ENCODE results near the gene DNAJB6.

DNAJB6 gene

DNA sequence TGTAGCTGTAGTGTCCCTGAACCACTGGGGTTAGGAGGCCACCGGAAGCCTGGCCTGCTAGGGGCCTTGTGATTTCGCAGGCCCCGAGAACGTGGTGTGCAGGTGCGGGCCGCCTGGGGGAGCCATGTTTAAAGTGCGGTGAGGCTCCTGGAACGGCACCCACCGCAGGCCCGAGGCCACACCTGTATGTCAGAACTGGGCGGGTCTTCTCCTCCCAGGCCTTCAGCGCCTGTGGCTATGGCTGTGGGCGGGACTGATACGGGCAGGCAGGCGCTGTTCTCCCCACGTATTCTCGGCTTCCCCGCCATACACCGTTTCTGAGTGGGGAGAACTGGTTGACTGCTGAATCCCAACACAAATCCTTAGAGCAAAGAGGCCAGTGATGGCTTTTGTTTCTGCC lies 74.8 kb downstream of the DNAJB6 start:
- no peak for DNase-seq

DNA sequence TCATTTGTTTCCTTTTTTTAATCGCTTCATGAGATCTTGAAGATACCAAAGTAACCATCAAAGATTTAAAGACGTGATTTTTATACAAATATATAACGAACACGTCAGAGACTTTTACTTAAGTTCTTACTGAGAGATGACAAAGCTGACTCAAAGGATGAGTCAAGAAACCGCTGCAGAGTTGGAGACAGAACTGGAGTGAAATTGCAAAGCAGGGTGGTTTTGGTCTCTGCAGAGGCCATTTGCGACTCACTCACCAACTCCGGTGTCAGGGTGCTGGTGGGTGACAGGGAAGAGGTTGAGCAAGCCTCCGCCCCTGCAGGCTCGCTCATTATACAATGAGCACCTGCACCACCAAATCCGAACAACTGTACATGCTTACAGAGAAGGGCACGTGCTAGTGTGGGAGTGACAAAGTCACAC lies 75.2 kb downstream of the DNAJB6 start:
- DNase-seq = no peak

DNA sequence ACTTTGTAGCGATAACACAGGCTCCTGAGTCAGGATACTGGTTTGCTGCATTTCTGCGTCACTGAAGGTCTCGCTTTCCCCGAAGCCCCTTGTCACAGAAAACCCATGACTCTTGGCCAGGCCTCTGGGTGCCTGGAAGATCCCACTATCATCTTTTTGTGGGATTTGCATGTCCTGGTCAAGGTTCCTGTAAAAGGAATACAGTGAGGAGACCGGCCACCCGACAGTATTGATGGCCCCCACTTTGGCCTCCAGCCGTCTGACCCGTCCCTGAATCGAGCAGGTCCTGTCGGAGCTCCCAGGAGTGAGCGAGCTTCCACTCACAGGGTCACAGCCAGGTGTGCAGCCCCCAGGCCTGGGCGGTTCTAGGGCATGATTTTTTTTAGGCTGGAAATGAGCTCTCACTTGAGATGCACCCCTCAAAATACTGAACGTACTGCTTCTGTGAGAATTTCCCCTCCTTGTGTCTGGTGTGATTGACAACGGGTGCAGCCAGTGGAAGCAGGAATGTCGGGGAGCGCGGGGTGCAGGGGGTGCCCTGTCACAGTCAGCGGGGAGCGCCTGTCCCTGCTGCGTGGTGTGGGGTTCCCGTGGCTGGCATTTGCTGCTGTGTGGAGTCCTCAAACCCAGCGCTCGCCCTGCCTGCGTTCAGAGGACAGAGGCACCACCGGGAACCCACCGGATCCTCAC lies 75.8 kb downstream of the DNAJB6 start:
- DNase-seq = no peak

DNA sequence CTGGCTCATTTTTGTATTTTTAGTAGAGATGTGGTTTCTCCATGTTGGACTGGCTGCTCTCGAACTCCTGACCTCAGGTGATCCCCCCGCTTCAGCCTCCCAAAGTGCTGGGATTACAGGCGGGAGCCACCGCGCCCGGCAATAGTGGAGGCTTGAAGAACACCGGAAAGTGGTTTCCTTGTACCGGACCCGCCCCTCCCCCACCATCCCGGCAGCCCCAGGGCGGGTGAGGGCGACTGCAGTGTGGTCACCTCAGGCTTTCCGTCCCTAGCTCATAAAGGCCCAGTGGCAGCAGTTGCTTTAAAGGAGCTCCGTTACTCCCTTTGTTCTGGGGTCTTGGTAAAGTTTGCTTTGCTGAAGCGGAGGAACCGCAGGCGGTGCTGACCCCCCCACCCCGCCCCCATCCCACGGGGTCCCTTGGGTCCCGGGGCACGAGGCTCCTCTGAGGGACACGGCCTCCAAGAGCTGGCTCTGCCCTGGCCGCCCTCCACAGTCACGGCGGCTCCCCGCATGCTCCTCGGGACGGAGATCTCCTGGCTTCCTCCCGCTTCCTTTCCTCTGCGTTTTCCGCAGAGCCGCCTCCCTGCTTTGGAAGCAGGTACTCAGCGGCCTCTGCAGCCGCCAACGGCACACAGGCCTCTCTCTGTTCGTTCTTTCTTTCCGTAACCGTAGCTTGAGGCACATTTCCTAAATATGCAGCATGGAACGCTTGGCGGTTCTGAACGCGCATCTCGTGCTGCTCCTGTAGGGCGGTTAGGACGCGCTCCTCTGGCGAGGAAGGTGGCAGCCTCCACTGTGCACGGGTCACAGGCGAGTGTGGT lies 77.3 kb downstream of the DNAJB6 start:
- no peak for DNase-seq

DNA sequence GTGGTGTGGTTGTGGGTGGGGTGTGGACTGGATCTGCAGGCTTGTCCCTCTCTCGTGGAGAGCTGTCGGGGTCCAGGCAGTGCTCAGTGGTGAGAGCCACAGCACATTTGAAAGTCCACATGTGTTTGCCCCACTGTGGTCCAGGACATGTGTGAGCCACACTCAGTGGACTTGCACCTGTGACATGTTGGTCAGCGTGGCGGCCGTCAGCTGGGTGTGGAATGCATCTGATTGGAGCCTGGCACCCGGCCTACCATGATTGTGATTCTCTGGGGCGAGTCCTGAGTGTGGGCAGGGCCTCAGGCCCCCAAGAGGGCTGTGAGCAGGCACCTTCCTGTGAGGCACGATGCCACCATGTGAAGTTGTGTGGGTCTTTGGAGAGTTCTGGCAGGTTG lies 77.9 kb downstream of the DNAJB6 start:
- DNase-seq = no peak

DNA sequence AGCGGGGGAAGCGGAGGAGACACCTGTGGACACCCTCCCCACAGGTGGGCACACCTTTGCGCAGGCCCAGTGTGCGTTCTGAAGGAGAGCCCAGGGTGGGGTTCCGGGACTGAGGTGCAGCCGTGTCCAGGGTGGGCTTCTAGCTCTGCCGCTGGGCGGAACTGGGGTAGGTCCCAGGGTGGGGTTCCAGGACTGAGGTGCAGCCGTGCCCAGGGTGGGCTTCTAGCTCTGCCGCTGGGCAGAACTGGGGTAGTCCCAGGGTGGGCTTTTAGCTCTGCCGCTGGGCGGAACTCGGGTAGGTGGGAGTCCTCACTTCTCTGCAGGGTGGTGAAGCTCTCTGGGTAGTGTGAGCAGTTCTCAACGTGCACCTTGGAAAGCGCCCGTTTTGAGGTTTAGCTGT lies 78.7 kb downstream of the DNAJB6 start:
- no peak for DNase-seq

DNA sequence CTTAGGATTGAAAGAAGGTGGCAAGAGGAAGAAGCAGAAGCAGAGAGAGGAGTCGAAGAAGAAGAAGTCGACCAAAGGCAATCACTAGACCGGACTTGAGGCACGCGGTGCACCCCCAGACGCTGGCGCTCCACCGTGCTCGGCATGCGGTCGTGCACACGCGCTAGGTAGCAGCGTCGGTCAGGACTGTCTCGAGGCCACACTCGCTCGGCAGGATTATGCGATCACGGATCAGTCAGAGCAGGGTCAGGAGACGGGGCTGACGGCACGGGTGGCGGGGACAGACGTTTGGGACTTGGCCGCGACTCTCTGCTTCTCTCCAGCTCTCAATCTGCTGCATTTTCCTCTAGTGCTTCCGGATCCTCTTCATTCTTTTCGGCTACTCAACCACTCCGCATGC lies 79.2 kb downstream of the DNAJB6 start:
- DNase-seq = no peak

DNA sequence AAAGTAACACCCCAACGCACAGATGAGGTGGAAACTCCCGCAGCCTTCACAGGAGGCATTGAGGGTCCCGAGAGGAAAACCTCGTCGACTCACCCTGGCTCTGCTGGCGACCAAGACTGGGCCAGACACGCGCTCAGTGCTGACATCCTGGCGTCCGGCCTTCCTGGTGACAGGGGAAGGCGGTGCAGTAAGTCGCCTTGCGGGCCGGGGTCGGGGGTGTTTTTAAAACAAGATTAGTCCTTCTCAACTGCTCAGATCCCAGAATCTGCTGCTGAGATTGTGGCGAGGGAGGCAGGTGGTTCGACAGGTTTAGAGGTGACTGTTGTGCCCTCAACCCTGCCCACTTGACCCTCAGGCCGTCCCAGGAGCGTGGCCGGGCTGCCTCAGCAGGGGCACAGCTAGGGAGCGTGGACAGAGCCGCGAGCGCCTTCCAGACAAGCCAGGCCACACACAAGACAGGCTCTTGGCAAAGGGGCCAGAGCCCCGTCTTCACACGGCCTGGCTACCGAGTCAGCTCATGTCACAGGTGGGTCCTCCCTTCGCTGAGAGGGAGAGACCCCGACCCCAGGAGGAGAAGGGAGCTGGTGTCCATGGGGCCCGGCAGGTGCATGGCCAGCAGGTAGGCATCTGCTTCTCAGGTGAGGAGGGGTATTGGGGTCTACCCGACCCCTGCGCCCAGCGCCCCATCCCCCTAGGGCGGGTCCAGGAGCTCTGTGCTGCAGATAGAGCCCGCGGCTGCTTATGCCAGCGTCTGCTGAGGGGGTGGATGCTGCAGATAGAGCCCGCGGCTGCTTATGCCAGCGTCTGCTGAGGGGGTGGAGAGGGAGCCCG lies 81.6 kb downstream of the DNAJB6 start:
- DNase-seq = no peak

DNA sequence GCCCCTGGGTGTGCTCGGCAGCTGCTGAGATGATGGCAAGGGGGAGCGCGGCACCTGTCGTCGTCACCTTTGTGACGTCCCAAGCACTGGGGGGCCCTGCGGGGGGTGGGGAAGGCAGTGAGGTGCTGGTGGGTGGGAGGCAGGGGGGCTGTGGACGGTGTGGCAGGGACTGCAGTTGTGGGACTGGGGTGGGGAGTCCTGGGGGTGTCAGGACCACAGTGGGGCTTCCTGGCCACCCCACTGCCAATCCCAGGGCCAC lies 82.2 kb downstream of the DNAJB6 start:
- DNase-seq = no peak

DNA sequence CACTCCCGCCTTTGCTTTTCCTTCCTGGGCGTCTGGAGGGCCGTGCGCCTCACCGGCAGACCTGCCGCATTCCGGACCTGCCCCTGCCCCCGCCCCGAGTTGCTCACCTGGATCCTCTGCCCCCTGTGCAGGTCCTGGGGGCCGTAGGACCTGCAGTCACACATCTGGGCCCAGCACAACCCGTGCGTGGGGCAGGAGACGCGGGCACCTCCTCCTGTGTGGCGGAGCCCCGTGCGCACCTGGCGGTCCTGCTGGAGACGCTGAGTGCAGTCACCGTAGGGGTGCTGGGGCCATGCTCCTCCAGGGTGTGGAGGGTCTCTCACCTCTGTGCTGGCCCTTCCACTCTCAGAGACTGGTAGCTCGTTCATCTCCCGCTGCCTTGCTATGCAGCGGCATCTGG lies 85.5 kb downstream of the DNAJB6 start:
- DNase-seq = no peak

DNA sequence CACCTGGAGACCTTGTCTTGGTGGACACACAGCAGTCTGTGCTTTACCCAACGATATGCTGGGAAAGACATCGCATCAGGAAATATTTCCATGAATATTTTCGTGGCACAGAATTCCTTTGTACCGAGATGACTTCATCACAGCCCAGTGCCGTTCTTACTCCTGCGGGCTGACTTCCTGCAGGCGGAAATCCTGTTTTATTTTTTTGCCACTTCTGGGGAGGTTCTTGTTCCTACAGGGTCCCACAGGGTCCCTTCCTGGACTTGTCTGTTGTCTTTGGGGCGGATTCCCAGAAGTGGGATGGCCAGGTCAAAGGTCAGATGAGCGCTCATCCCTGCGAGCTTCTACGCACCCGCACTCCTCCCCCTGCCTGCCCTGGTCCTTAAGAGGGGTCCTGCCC lies 86.5 kb downstream of the DNAJB6 start:
- no peak for DNase-seq

DNA sequence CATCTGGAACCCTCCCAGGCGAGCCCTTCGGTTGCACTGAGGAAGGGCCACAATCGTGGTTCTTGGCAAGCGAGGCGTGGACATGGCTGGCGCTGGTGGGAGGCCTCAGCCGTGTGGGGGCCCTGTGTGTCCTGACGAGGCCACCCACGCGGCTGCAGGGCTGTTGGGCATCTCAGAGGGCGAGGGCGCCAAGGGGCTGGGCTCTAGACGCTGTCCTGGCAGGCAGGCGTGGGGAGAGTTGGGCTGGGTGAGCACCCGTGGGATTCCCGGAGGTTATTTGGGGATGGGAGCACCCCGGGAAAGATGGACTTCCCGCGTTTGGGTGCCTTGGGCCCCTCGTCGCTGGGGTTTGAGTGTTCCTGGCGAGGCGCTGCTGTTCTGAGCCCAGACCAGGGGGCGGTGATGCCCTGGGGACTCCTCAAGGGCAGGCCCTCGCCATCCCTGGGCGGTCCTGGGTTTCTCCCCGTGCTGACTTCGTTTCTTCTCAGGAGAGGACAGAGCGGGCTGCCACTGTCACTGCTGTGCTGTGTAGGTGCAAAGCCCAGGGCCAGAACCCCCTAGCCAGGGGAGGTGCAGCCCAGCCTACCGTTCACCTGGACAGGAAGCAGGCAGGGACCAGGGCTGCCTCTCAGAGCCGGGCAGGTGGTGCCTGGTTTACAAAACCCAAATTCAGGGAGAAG lies 87.2 kb downstream of the DNAJB6 start:
- DNase-seq = no peak

DNA sequence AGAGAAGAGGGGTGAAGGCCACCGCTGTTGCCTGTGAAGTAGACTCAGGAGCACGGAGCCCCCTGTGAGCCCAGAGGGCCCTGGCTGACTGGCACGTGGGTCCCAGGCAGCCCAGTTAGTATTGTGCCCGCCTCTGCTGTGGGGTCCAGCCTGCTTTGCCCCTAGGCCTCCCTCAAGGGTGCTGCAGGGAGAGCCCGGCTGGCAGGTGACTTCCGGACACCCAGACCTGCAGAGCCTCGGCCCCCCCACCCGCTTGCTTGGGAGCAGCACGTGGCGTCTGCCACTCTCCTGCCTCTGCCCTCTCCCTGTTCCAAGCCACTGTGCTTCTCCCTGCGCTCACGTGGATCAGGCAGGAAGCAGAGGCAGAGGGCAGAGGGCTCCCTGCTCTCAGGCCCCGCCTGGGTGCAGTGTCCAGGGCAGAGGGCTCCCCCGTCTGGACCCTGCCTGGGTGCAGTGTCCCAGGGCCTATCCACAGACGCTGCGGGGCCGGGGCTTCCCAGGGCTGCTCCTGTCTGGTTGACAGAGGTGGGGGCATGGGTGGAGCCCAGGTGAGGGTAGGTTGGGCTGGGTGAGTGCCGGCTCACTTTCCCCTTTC lies 88.4 kb downstream of the DNAJB6 start:
- DNase-seq = no peak

DNA sequence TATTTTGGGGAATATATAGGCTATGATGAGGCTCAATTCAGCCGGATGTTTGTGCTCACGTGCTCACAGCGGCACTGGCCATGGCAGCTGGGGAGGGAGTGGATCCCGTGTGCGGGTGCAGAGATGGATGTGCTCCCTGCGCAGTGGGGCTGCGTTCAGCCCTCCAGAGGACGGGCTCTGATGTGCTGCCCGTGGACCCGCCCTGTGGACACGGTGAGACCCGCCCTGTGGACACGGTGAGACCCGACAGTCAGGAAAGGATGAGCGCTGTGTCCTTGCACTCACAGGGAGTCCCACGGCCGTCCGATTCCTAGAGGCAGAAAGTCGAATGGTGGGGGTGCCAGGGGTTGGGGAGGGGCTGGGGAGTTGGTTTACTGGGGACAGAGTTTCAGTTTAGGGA lies 89.0 kb downstream of the DNAJB6 start:
- DNase-seq = no peak

DNA sequence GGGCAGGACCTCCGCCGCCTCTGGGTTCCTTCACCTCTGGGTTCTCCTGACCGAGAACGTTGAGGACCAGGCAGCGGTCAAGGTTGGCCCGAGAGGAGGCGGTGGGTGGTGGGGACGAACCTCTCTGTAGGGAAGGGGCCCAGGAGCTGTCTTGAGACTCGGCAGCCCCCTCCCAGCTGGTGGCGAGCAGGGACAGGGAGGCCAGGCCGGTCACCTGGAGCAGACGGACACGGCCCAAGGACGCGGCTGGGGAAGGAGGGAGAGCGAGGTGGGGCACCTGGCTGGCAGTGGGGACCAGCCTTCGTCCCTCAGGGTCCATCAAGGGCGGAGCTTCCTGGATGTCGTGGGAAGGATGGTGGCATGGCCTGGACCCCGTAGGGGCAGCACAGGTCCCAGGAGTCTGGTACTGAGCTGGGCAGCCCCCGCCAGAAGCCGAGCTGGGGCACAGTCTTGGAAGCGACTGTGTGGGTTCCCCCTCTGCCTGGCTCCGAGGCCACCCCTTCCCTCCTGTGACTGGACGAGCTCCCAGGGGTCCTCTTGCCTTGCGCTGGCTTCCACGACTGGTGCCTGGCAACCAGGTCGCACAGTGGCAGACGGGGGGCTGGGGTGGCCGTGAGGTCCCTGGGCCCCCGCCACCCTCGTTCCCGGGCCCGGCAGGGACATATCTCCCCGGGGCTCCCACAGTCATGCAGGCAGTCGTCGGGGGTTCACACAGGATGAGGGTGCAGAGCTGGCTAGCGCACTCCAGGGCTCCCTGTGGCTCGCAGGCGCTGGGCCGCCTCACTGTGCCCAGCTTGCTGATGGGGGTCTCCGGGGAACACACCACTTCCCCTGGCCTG lies 89.9 kb downstream of the DNAJB6 start:
- DNase-seq = no peak

DNA sequence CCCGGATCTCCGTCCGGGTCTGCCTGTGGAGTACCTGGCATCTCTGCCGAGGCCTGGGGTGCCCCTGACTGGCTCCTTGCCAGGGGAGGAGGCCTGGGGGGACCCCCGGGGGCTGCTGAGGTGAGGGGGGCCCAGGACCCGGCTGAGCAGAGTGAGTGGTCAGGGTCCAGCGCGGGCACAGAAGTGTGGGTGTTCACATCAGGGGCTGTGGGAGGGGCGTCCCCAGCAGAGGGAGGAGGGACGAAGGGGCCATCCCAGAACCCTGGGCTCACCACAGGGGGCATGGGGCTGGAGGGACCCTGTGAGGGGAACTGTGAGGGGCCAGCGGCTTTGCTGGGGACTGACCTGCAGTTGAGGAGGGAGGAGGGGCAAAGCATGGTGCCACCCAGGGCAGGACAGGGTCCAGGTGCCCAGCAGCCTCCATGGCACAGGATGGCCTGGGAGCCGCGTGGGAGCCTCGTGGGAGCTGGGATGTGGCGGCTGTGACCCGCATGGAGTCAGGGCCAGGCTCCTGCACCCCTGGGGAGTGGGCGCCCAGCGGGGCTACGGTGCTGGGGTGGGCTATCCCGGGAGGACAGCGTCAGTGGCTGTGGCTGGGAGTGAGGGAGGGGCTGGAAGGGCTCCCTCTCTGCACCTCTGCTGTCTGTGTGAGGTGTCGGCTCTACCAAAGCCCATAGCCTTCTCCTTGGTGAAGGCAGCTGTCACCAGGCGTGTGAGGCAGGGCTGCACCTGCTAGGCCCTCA lies 91.2 kb downstream of the DNAJB6 start:
- no peak for DNase-seq

DNA sequence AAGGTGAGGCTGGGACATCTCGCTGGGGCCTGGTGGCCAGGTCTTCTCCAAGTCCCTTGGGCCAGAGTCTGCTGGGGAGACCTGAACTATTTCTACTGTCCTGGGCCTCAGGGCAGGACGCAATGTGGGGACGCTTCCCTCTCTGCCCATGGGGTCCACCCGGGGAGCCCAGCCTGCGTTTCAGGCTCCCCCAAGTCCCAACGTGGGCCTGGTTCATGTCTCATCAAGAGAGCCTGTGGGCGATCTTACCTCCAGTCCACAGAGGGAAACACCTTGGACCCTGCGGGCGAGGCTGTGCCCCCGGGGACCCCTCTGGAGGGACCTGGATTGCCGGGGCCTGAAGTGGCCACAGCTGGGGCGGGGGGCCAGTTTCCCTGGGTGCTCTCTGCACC lies 91.7 kb downstream of the DNAJB6 start:
- DNase-seq = no peak

DNA sequence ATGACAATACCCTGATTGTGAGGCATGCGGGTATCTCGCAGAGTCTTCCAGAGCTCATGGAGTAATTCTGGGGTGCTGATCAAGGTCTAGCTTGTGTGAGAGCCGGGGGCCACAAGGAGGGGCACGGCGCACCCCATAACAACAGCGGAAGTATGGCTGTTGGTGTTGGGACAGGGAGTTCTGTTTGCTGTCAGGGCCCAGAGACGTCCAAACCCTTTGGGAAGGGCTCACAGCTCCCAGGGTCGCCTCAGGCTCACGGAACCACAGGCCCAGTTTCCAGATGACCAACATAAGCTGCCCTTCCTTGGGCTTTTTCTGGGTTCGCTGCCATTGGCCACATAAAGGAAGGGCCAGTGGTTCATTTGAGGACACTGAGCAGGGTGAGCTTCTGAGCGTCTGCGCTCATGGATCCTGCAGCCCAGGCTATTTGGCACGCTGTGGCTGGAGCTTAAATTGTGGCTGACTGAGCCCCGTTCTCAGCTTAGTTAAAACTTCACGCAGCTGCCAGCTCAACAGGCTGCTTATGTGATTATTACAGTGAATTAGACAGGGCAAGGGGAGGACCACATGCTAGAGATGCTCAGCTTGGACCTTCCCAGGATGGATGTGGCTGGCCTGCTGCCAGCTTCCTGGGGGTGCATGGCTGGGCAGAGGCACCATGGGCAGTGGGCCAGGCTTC lies 92.3 kb downstream of the DNAJB6 start:
- DNase-seq = peak; percentile 54

DNA sequence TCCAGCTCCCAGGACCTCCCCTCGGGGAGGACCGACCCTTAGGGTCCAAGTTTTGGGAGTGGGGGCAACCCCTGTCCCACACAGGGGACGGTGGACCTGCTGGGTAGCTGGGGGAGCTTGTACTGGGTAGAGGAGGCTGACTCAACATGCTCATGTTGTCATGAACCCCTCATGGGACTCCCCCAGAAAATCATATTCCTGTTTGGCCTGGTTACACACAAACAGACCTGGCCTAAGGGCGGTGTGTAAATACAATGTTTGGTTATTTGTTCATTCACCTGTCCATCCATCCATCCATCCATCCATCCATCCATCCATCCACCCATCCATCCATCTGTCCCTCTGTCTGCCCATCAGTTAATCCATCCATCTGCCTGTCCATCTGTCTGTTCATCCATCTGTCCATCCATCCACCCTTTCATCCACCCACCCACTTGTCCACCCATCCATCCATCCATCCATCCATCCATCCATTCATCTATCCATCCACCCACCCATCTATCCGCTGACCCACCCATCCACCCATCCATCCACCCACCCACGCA lies 92.9 kb downstream of the DNAJB6 start:
- DNase-seq = no peak

DNA sequence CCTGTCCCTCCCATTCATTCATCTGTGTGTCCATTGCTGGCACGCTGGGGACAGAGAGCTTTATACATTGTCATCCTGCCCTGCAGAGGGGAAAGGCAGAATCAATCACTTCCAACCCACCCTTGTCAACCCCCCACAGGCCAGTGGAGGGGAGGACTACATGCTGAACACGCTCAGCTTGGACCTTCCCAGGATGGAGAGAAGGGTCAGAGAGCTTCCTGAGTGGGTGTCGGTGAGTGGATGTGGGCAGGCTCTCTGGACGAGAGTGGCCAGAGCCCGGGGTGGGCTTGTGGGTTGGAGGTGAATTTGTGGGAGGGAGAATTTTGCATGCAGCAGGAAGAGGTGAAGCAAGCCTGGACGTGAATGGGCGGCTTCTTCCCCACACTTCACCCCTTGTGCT lies 93.9 kb downstream of the DNAJB6 start:
- DNase-seq = no peak
